H1 (cell line): ENCODE results near the gene MAP2K2. TPM values are rescaled to one million over a fixed set of nuclear protein-coding genes. Genes with fewer than 3 reads are reported as not detected.

Experiments
- CTCF ChIA-PET: fragments of 300-600 bp; sonication (Branson Sonifier 250); formaldehyde crosslinking; loops from one replicate; lab custom pipeline; 2021; ENCODE audit not compliant: partially characterized antibody; lab: Charles Lee
- POLR2A ChIA-PET: fragments of 300-600 bp; sonication (Branson Sonifier 250); formaldehyde crosslinking; loops from one replicate; lab custom pipeline; 2021; ENCODE audit warnings: inconsistent platforms; ENCODE audit not compliant: partially characterized antibody; lab: Charles Lee
- DNase-seq, 2 experiments: peaks; one replicate each; pipeline versions ENCODE4 v3.0.0 to v3.0.0-alpha.2; 2010 to 2022; ENCODE audit warnings: low spot score in 2 of 2, low read depth in 1 of 2, mixed read lengths in 1 of 2
- FAIRE-seq: peaks from 2 replicates; lab custom pipeline; 2011; peaks lifted over from hg19 to GRCh38; lab: Jason Lieb, UNC
- H2AFZ ChIP-seq: 2 replicates; pipeline ENCODE4 v1.8.1; 2012; ENCODE audit warnings: low read length, inconsistent platforms
- H2AK5ac ChIP-seq: 2 replicates; pipeline ENCODE4 v1.6.1; 2013; ENCODE audit warnings: low read depth, low read length
- H2BK120ac ChIP-seq: replicated peaks from 2 replicates; pipeline ENCODE3; 2013; ENCODE audit warnings: low read depth, low read length, inconsistent platforms
- H2BK12ac ChIP-seq: 2 replicates; pipeline ENCODE4 v1.6.1; 2013; ENCODE audit warnings: low read depth, low read length
- H2BK15ac ChIP-seq: 2 replicates; pipeline ENCODE4 v1.6.1; 2013; ENCODE audit warnings: low read length
- H2BK20ac ChIP-seq: 2 replicates; pipeline ENCODE4 v1.6.1; 2013; ENCODE audit warnings: low read length
- H2BK5ac ChIP-seq: 2 replicates; pipeline ENCODE4 v1.6.1; 2013; ENCODE audit warnings: low read depth, low read length
- H3K14ac ChIP-seq: 2 replicates; pipeline ENCODE4 v1.6.1; 2013; ENCODE audit warnings: inconsistent platforms; ENCODE audit not compliant: insufficient read length
- H3K18ac ChIP-seq: 2 replicates; pipeline ENCODE4 v1.6.1; 2013; ENCODE audit warnings: low read length; ENCODE audit errors: extremely low read depth
- H3K23ac ChIP-seq: 2 replicates; pipeline ENCODE4 v1.6.1; 2013; ENCODE audit warnings: inconsistent platforms; ENCODE audit not compliant: insufficient read length
- H3K23me2 ChIP-seq: 2 replicates; pipeline ENCODE4 v1.6.1; 2013; ENCODE audit warnings: low read depth, low read length
- H3K27ac ChIP-seq: 2 replicates; pipeline ENCODE4 v1.6.1; 2011; ENCODE audit warnings: low read depth, low read length, inconsistent platforms
- H3K27me3 ChIP-seq, 4 experiments: replicated peaks in 1 of 4; 1 replicate in 1 of 4; 2 replicates in 3 of 4; pipeline versions ENCODE4 v1.6.1 to v1.8.1; 2011 to 2013; ENCODE audit warnings: low read length in 3 of 4, mild to moderate bottlenecking in 3 of 4, inconsistent platforms in 2 of 4, mixed read lengths in 2 of 4, moderate library complexity in 1 of 4; ENCODE audit not compliant: control insufficient read depth in 3 of 4, insufficient read depth in 3 of 4; ENCODE audit errors: extremely low read depth in 1 of 4
- H3K36me3 ChIP-seq, 4 experiments: 2 replicates each; pipeline versions ENCODE4 v1.6.1 to v1.8.1; 2011 to 2013; ENCODE audit warnings: mild to moderate bottlenecking in 4 of 4, low read length in 3 of 4, moderate library complexity in 2 of 4, control low read depth in 1 of 4, inconsistent platforms in 1 of 4; ENCODE audit not compliant: insufficient read depth in 4 of 4, control insufficient read depth in 2 of 4
- H3K4ac ChIP-seq: replicated peaks from 2 replicates; pipeline ENCODE3; 2013; ENCODE audit warnings: low read length, low read depth, mixed read lengths, inconsistent platforms; ENCODE audit not compliant: insufficient read length
- H3K4me1 ChIP-seq, 4 experiments: replicated peaks in 1 of 4; 1 replicate in 1 of 4; 2 replicates in 3 of 4; pipeline versions ENCODE4 v1.6.1 to v1.8.1; 2011 to 2013; ENCODE audit warnings: low read length in 3 of 4, inconsistent platforms in 2 of 4, mixed read lengths in 1 of 4; ENCODE audit not compliant: insufficient read depth in 4 of 4, control insufficient read depth in 3 of 4
- H3K4me2 ChIP-seq, 2 experiments: 2 replicates each; pipeline versions ENCODE4 v1.6.1 to v1.8.1; 2011 to 2013; ENCODE audit warnings: low read depth in 2 of 2, low read length in 2 of 2, control low read depth in 1 of 2, inconsistent platforms in 1 of 2, mild to moderate bottlenecking in 1 of 2; ENCODE audit not compliant: insufficient read depth in 1 of 2
- H3K4me3 ChIP-seq, 4 experiments: fragments of 200-600, 300-600 bp in 1 of 4; sonication (generic), shearing (Covaris generic), sonication (Bioruptor Twin) in 1 of 4; 2 replicates each; pipeline versions ENCODE4 v1.5.1 to v1.8.1; 2011 to 2016; ENCODE audit warnings: low read length in 4 of 4, low read depth in 3 of 4, control low read depth in 2 of 4, inconsistent platforms in 2 of 4, mild to moderate bottlenecking in 2 of 4, mixed read lengths in 1 of 4, moderate library complexity in 1 of 4; ENCODE audit not compliant: insufficient read depth in 2 of 4; ENCODE audit errors: extremely low read depth in 1 of 4
- H3K56ac ChIP-seq: replicated peaks from 2 replicates; pipeline ENCODE3; 2013; ENCODE audit warnings: low read depth, mild to moderate bottlenecking, mixed read lengths, low read length, inconsistent platforms; ENCODE audit not compliant: insufficient read length
- H3K79me1 ChIP-seq: 2 replicates; pipeline ENCODE4 v1.6.1; 2013; ENCODE audit warnings: low read depth, low read length, control low read depth
- H3K79me2 ChIP-seq, 2 experiments: 2 replicates each; pipeline versions ENCODE4 v1.6.1 to v1.8.1; 2012 to 2013; ENCODE audit warnings: low read length in 2 of 2, mild to moderate bottlenecking in 2 of 2, inconsistent platforms in 1 of 2; ENCODE audit not compliant: insufficient read depth in 2 of 2, control insufficient read depth in 1 of 2
- H3K9ac ChIP-seq, 4 experiments: replicated peaks in 1 of 4; 1 replicate in 1 of 4; 2 replicates in 3 of 4; pipeline versions ENCODE4 v1.6.1 to v1.8.1; 2011 to 2013; ENCODE audit warnings: low read depth in 3 of 4, low read length in 3 of 4, control low read depth in 2 of 4, mild to moderate bottlenecking in 2 of 4, moderate library complexity in 2 of 4, inconsistent platforms in 1 of 4; ENCODE audit errors: extremely low read depth in 1 of 4
- H3K9me3 ChIP-seq, 2 experiments: 2 replicates each; pipeline versions ENCODE4 v1.6.1 to v1.8.1; 2012 to 2013; ENCODE audit warnings: mild to moderate bottlenecking in 2 of 2, moderate library complexity in 2 of 2, control low read depth in 1 of 2, inconsistent platforms in 1 of 2, low read depth in 1 of 2, low read length in 1 of 2, mixed read lengths in 1 of 2; ENCODE audit not compliant: insufficient read depth in 2 of 2
- H4K20me1 ChIP-seq, 2 experiments: replicated peaks in 1 of 2; 2 replicates each; pipeline versions ENCODE3 to v1.8.1; 2011 to 2013; ENCODE audit warnings: inconsistent platforms in 2 of 2, low read length in 2 of 2, mild to moderate bottlenecking in 1 of 2; ENCODE audit not compliant: insufficient read depth in 2 of 2, control insufficient read depth in 1 of 2
- H4K5ac ChIP-seq: 2 replicates; pipeline ENCODE4 v1.6.1; 2013; ENCODE audit warnings: low read length, low read depth, mixed read lengths, inconsistent platforms; ENCODE audit not compliant: insufficient read length
- H4K8ac ChIP-seq: 2 replicates; pipeline ENCODE4 v1.8.0; 2013; ENCODE audit warnings: mild to moderate bottlenecking, moderate library complexity, low read length, inconsistent platforms; ENCODE audit not compliant: insufficient read depth; ENCODE audit errors: extremely low read depth
- H4K91ac ChIP-seq: replicated peaks from 2 replicates; pipeline ENCODE3; 2013; ENCODE audit warnings: low read length, mixed read lengths, inconsistent platforms; ENCODE audit not compliant: insufficient read length
- CBX8 ChIP-seq: fragments of 300-800, 300-1000 bp; sonication (generic); IDR thresholded peaks from 2 replicates; pipeline ENCODE4 v1.7.1; 2016; ENCODE audit warnings: low read depth, low read length, borderline replicate concordance
- HDAC2 ChIP-seq, 2 experiments: fragments of 300-600 bp in 1 of 2; sonication (generic) in 1 of 2; IDR thresholded peaks; 2 replicates each; pipeline ENCODE4 v1.6.1; 2011 to 2012; ENCODE audit warnings: low read depth in 2 of 2, low read length in 2 of 2, mild to moderate bottlenecking in 2 of 2, moderate library complexity in 2 of 2, borderline replicate concordance in 1 of 2, inconsistent platforms in 1 of 2
- NANOG ChIP-seq: IDR thresholded peaks from 2 replicates; pipeline ENCODE4 v1.6.1; 2011; ENCODE audit warnings: low read length, low read depth, mild to moderate bottlenecking, inconsistent platforms; ENCODE audit not compliant: insufficient read depth, poor library complexity, severe bottlenecking
- SRF ChIP-seq: IDR thresholded peaks from 2 replicates; pipeline ENCODE4 v1.6.1; 2011; ENCODE audit warnings: mild to moderate bottlenecking, low read depth, low read length, moderate library complexity
- TAF7 ChIP-seq: optimal IDR thresholded peaks from 2 replicates; pipeline ENCODE3; 2011; ENCODE audit warnings: low read depth, mild to moderate bottlenecking, inconsistent platforms, low read length, moderate library complexity, borderline replicate concordance
- TBP ChIP-seq: IDR thresholded peaks from 2 replicates; pipeline ENCODE4 v1.6.1; 2011; ENCODE audit warnings: low read depth, low read length, improper control_type of control experiment
- WGBS, 2 experiments: shearing (Covaris generic) in 1 of 2; methylation state at CpG; one replicate each; pipeline versions ENCODE4 v1.1.6 to v1.1.7; 2013 to 2015; ENCODE audit warnings: low lambda C conversion rate in 2 of 2, mixed read lengths in 2 of 2, inconsistent platforms in 1 of 2, low coverage in 1 of 2, missing lambda C conversion rate in 1 of 2; ENCODE audit not compliant: insufficient replicate concordance in 2 of 2, insufficient coverage in 1 of 2, insufficient read length in 1 of 2; ENCODE audit errors: extremely low coverage in 1 of 2, missing lambda C conversion rate in 1 of 2; 5-methylcytosine and 5-hydroxymethylcytosine counted together
- polyA plus RNA-seq, 7 experiments: library from polyadenylated mRNA; depleted of rRNA in 3 of 7; stranded (reverse) in 5 of 7; unstranded in 2 of 7; fragments of >200 nt in 5 of 7; fragments of 200-250 nt in 2 of 7; gene quantifications; 1 replicate in 5 of 7; 2 replicates in 1 of 7; 4 replicates in 1 of 7; pipeline versions ENCODE4 v1.2.1 to v1.2.3, GENCODE V29; 2011 to 2013; ENCODE audit warnings: missing spikeins in 2 of 7, mixed read lengths in 2 of 7
- total RNA-seq: library from RNA; stranded (reverse); fragmentation: NEBNext Ultra II Directional; extraction: Animal tissue kit (Norgen Biotek cat#: 25700); gene quantifications from 2 replicates; pipeline ENCODE4 v1.2.1, GENCODE V29; 2021

The MAP2K2 gene
- total and polyA plus RNA-seq, 2 of the 8 experiments (the other 6 are each of a cell fraction or from before 2014, with no cell fraction given) = 111 to 162 TPM

DNA sequence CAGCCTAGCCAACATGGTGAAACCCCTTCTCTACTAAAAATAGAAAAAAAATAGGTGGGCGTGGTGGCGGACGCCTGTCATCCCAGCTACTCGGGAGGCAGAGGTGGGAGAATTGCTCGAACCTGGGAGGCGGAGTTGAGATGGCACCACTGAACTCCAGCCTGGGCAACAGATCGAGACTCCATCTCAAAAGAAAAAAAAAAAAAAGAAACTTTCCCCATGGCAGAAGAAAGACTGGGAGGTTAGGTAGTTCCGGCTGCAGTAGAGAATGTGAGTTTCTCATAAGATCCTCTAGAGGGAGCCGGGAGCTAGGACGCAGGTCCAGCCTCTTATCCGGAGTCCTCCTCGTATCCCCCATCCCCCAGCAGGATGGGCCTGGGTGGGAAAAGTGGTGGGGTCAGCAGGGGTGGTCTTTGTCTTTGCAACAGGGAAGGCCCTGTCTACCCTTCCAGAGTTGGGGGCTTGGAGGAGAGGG lies 16.4 kb upstream of the MAP2K2 start:
- FAIRE-seq = no peak
- no peak overlapping the region for H2AFZ ChIP-seq
- TF ChIP-seq TAF7 (no peak), CBX8 (no peak), HDAC2 (IDR thresholded peaks at IDR 0.05; ENCODE audit: borderline replicate concordance in 1 of 2, low read depth in 2 of 2, low read length in 2 of 2) (no peak), NANOG (no peak), TBP (no peak), SRF (no peak)

More for the DNA sequence above, 16.4 kb upstream of the MAP2K2 start:
- Histone ChIP-seq H3K36me3 (no peaks in the 10 kb centered on the region), H3K23ac (no peak overlapping the region), H3K4ac (no peak overlapping the region), H3K79me2 (no peaks in the 10 kb centered on the region), H4K20me1 (no peaks in the 10 kb centered on the region), H3K27ac (no peak overlapping the region), H3K9me3 (no peaks in the 10 kb centered on the region), H4K8ac (no peak overlapping the region), H2BK12ac (no peak overlapping the region), H3K23me2 (no peaks in the 10 kb centered on the region), H3K14ac (no peak overlapping the region), H2BK5ac (no peak overlapping the region), H3K18ac (peak overlapping the region; percentile 48; the same call in 1 of the 2 replicates), H3K4me2 (0 out of 4 replicates have a peak overlapping the region, but pooled peaks of 1 of the 2 experiments have one; percentile 32), H3K4me1 (no peaks in the 10 kb centered on the region; a peak in 1 of 7 replicates), H2BK120ac (no peak overlapping the region), H2BK20ac (no peak overlapping the region), H4K5ac (no peak overlapping the region), H2AK5ac (no peak overlapping the region), H3K9ac (no peak overlapping the region), H2BK15ac (no peak overlapping the region), H3K27me3 (no peaks in the 10 kb centered on the region; a peak in 1 of 7 replicates), H3K79me1 (no peaks in the 10 kb centered on the region), H3K56ac (no peak overlapping the region), H3K4me3 (no peak overlapping the region), H4K91ac (no peak overlapping the region)
- POLR2A ChIA-PET = interaction anchor here (0.8 to 2.7 kb wide), 6 partner anchors 13 to 165 kb away, joined by 3 to 9 read pairs (median 4); partner anchors contain the start of genes EEF2, PIAS4 and YJU2
- peak; percentile 38 to 72 for DNase-seq
- CTCF ChIA-PET = interaction anchor here (0.6 to 7.1 kb wide), 41 partner anchors 8 to 1647 kb away, joined by 3 to 79 read pairs (median 4); partner anchors contain the start of gene CREB3L3
- 40% methylated on average over 9 of the region's 12 CpGs; no CpG with 5 or more reads in 1 of the 2 experiments for WGBS, 2 experiments
